HepG2 (cell line): ENCODE measurements around the gene MAFB. TPM values are rescaled to one million over a fixed set of nuclear protein-coding genes. Genes with fewer than 3 reads are reported as not detected.
A peak's percentile ranks its signal among the peaks of the same experiment; 100 is the strongest.

Experiments used
- ATAC-seq: fragments of 200-7000 bp; cut with Tn5 transposase; 3 replicates; pipeline ENCODE4 v1.9.1; 2020; ENCODE audit warnings: mild to moderate bottlenecking, moderate library complexity
- BruUV-seq: library from RNA; stranded (reverse); fragments of 400-500 nt; replicated peaks from 2 replicates; lab custom pipeline; 2021; lab: Mats Ljungman, UMichigan
- CTCF ChIA-PET: fragments of 300-600 bp; formaldehyde crosslinking; extraction: SDS; loops from one replicate; lab custom pipeline; 2021; ENCODE audit warnings: low total read pairs, inconsistent platforms, low intra/inter-chr PET ratio; lab: Yijun Ruan, JAX
- POLR2A ChIA-PET: fragments of 350-600 bp; sonication (Branson Sonifier 250); formaldehyde crosslinking; loops from one replicate; lab custom pipeline; 2020; ENCODE audit warnings: antibody characterized with exemption, inconsistent platforms; lab: Yijun Ruan, JAX
- DNase-seq: peaks from one replicate; pipeline ENCODE4 v3.0.0-alpha.2; 2015; ENCODE audit warnings: low spot score
- FAIRE-seq: peaks from 3 replicates; lab custom pipeline; 2011; peaks lifted over from hg19 to GRCh38; lab: Jason Lieb, UNC
- H2AFZ ChIP-seq: one replicate; pipeline ENCODE4 v1.6.1; 2011; ENCODE audit warnings: low read length, inconsistent platforms
- H3K27ac ChIP-seq: fragments of 300-600 bp; 3 replicates; pipeline ENCODE4 v1.8.0; 2011; ENCODE audit warnings: mixed run types, mild to moderate bottlenecking, mixed read lengths, low read length, inconsistent platforms; ENCODE audit not compliant: insufficient read depth; ENCODE audit errors: extremely low read length
- H3K27me3 ChIP-seq, 2 experiments: fragments of 200-600 bp in 1 of 2; 2 replicates in 1 of 2; 3 replicates in 1 of 2; pipeline versions ENCODE4 v1.6.0 to v1.8.0; 2011; ENCODE audit warnings: low read length in 2 of 2, mild to moderate bottlenecking in 2 of 2, moderate library complexity in 2 of 2, inconsistent platforms in 1 of 2; ENCODE audit not compliant: insufficient read depth in 2 of 2, control insufficient read depth in 1 of 2
- H3K36me3 ChIP-seq, 2 experiments: fragments of 200-600 bp in 1 of 2; replicated peaks in 1 of 2; 2 replicates in 1 of 2; 3 replicates in 1 of 2; pipeline versions ENCODE4 v1.5.1 to v1.8.0; 2011; ENCODE audit warnings: low read length in 2 of 2, inconsistent platforms in 1 of 2; ENCODE audit not compliant: insufficient read depth in 2 of 2, control insufficient read depth in 1 of 2
- H3K4me1 ChIP-seq: 2 replicates; pipeline ENCODE4 v1.5.1; 2012; ENCODE audit warnings: low read length, inconsistent platforms; ENCODE audit not compliant: insufficient read depth
- H3K4me2 ChIP-seq: 2 replicates; pipeline ENCODE4 v1.6.0; 2011; ENCODE audit warnings: low read depth, low read length, inconsistent platforms
- H3K4me3 ChIP-seq, 3 experiments: fragments of 200-600 bp in 1 of 3; sonication (generic), shearing (Covaris generic) in 1 of 3; replicated peaks in 1 of 3; 2 replicates each; pipeline ENCODE4 v1.5.1; 2011 to 2016; ENCODE audit warnings: low read length in 3 of 3, inconsistent platforms in 2 of 3, low read depth in 2 of 3, mild to moderate bottlenecking in 2 of 3, control low read depth in 1 of 3, mixed read lengths in 1 of 3; ENCODE audit not compliant: insufficient read depth in 1 of 3
- H3K79me2 ChIP-seq: one replicate; pipeline ENCODE4 v1.6.1; 2011; ENCODE audit warnings: low read length, inconsistent platforms; ENCODE audit not compliant: insufficient read depth
- H3K9ac ChIP-seq: 2 replicates; pipeline ENCODE4 v1.6.0; 2011; ENCODE audit warnings: mild to moderate bottlenecking, low read depth, low read length, inconsistent platforms; ENCODE audit not compliant: insufficient read depth
- H3K9me3 ChIP-seq: 2 replicates; pipeline ENCODE4 v1.5.1; 2012; ENCODE audit warnings: mild to moderate bottlenecking, low read length
- H4K20me1 ChIP-seq: 2 replicates; pipeline ENCODE4 v1.6.0; 2011; ENCODE audit warnings: inconsistent platforms, mild to moderate bottlenecking, low read length, moderate library complexity; ENCODE audit not compliant: insufficient read depth
- MNT ChIP-seq: fragments of 450-650 bp; IDR thresholded peaks from 2 replicates; pipeline ENCODE4 v1.6.1; 2016
- ZNF142 ChIP-seq: sonication (generic); formaldehyde crosslinking; IDR thresholded peaks from 2 replicates; pipeline ENCODE4 v1.4.0; 2020; ENCODE audit warnings: missing genetic modification reagents
- ZNF652 ChIP-seq: IDR thresholded peaks from 2 replicates; pipeline ENCODE4 v1.6.1; 2016; ENCODE audit warnings: low read depth, borderline replicate concordance
- WGBS: methylation state at CpG from one replicate; pipeline ENCODE4 v1.1.6; 2017; ENCODE audit warnings: low lambda C conversion rate; 5-methylcytosine and 5-hydroxymethylcytosine counted together
- in situ Hi-C: cut with HindIII; loops from 2 replicates; pipeline ENCODE4 v1.10.0; 2017; ENCODE audit warnings: low pct_unique_long_range_greater_than_20kb; ENCODE audit not compliant: extremely low pct_ligation_motif_present
- intact Hi-C: fragments of 100-400 bp; cut with micrococcal nuclease; formaldehyde crosslinking; loops from one replicate; pipeline ENCODE4 v1.10.0; 2022; ENCODE audit not compliant: unreplicated experiment
- polyA plus RNA-seq, 8 experiments: library from polyadenylated mRNA; depleted of rRNA in 3 of 8; stranded (reverse) in 7 of 8; unstranded in 1 of 8; fragments of >200 nt; fragmentation: Illumina TruSeq in 4 of 8; extraction: Trizol in 4 of 8; gene quantifications; 2 replicates each; pipeline versions ENCODE4 v1.2.1 to v1.2.3, GENCODE V29; 2011 to 2016; ENCODE audit warnings: low read depth in 4 of 8, missing spikeins in 1 of 8, mixed read lengths in 1 of 8; ENCODE audit not compliant: insufficient read depth in 1 of 8
- total RNA-seq, 5 experiments: library from RNA; depleted of rRNA; stranded (reverse); fragments of >200 nt; fragmentation: Illumina TruSeq; extraction: Trizol; gene quantifications; 2 replicates each; pipeline ENCODE4 v1.2.3, GENCODE V29; 2016; ENCODE audit warnings: low read depth in 1 of 5

The MAFB gene
- total and polyA plus RNA-seq, 2 of the 13 experiments (the other 11 are each of a cell fraction or from before 2014, with no cell fraction given): 0.08 to 0.11 TPM

GRCh38 chr20:40646813-40647212 is 42.2 kb downstream of the MAFB start:
- intact Hi-C loops: no loop called here
- no peak for FAIRE-seq

More at GRCh38 chr20:40646813-40647212, 42.2 kb downstream of the MAFB start:
- no peak overlapping the region for H3K27ac ChIP-seq
- no peak overlapping the region for H3K9ac ChIP-seq
- DNase-seq (no peak), ATAC-seq (no peak)
- no peaks in the 10 kb centered on the region for H3K36me3 ChIP-seq
- TF ChIP-seq ZNF142 (CRISPR knock-in tag): no peak
- TF ChIP-seq ZNF652 (CRISPR knock-in tag): no peak
- TF ChIP-seq MNT: peak; percentile 56; the same call in 1 of the 2 replicates
- H2AFZ ChIP-seq: no peak overlapping the region
- no peaks in the 10 kb centered on the region for H3K79me2 ChIP-seq
- H3K4me1 ChIP-seq: peaks cover 9% of the 10 kb centered on the region; the same call in 1 of the 2 replicates
- 22% methylated on average over 6 of the region's 6 CpGs for WGBS
- H3K9me3 ChIP-seq: no peaks in the 10 kb centered on the region
- in situ Hi-C loops: no loop called here
- ChIA-PET CTCF (no interaction called here), POLR2A (no interaction called here)
- no peaks in the 10 kb centered on the region for H4K20me1 ChIP-seq
- no peak overlapping the region for H3K4me2 ChIP-seq
- no peaks in the 10 kb centered on the region; a peak in 1 of 5 replicates for H3K27me3 ChIP-seq
- no TSS peak for BruUV-seq
- no peak overlapping the region for H3K4me3 ChIP-seq
